HEK293T (cell line): Measurements from ENCODE around the gene GRAMD1B.

Experiments
- CTCF ChIA-PET: fragments of 350-600 bp; formaldehyde crosslinking; extraction: SDS; loops from one replicate; lab custom pipeline; 2021; ENCODE audit warnings: antibody characterized with exemption, inconsistent platforms; lab: Yijun Ruan, JAX
- POLR2A ChIA-PET: fragments of 350-600 bp; formaldehyde crosslinking; extraction: SDS; loops from one replicate; lab custom pipeline; 2020; ENCODE audit warnings: antibody characterized with exemption, inconsistent platforms; lab: Yijun Ruan, JAX
- DNase-seq: peaks from one replicate; pipeline ENCODE4 v3.0.0; 2012; ENCODE audit warnings: mixed read lengths; ENCODE audit errors: extremely low spot score
- ARNT ChIP-seq: fragments of 450-650 bp; IDR thresholded peaks from 2 replicates; pipeline ENCODE4 v1.6.1; 2017; ENCODE audit warnings: mild to moderate bottlenecking
- BHLHE40 ChIP-seq: fragments of 450-650 bp; IDR thresholded peaks from 2 replicates; pipeline ENCODE4 v1.6.1; 2016; ENCODE audit warnings: mild to moderate bottlenecking, moderate library complexity, borderline replicate concordance
- CTBP1 ChIP-seq: fragments of 450-650 bp; IDR thresholded peaks from 2 replicates; pipeline ENCODE4 v1.6.1; 2016; ENCODE audit warnings: borderline replicate concordance
- ELF4 ChIP-seq: fragments of 450-650 bp; IDR thresholded peaks from 2 replicates; pipeline ENCODE4 v1.6.1; 2017; ENCODE audit warnings: antibody characterized with exemption
- FOXA1 ChIP-seq: fragments of 450-650 bp; IDR thresholded peaks from 2 replicates; pipeline ENCODE4 v1.6.1; 2016; ENCODE audit warnings: mild to moderate bottlenecking
- FOXK2 ChIP-seq: fragments of 450-650 bp; IDR thresholded peaks from 2 replicates; pipeline ENCODE4 v1.6.1; 2016; ENCODE audit warnings: mild to moderate bottlenecking
- FOXM1 ChIP-seq: fragments of 450-650 bp; IDR thresholded peaks from 2 replicates; pipeline ENCODE4 v1.6.1; 2017; ENCODE audit warnings: mild to moderate bottlenecking, borderline replicate concordance
- HDGF ChIP-seq: fragments of 450-650 bp; IDR thresholded peaks from 2 replicates; pipeline ENCODE4 v1.6.1; 2017; ENCODE audit warnings: antibody characterized with exemption, borderline replicate concordance
- L3MBTL2 ChIP-seq: fragments of 450-650 bp; conservative IDR thresholded peaks from 2 replicates; pipeline ENCODE4 v1.6.1; 2016; ENCODE audit warnings: mild to moderate bottlenecking
- LEF1 ChIP-seq: fragments of 450-650 bp; IDR thresholded peaks from 2 replicates; pipeline ENCODE4 v1.6.1; 2017; ENCODE audit warnings: mild to moderate bottlenecking, borderline replicate concordance
- NFRKB ChIP-seq: fragments of 450-650 bp; IDR thresholded peaks from 2 replicates; pipeline ENCODE4 v1.6.1; 2016; ENCODE audit warnings: mild to moderate bottlenecking, moderate library complexity
- SP1 ChIP-seq: fragments of 450-650 bp; IDR thresholded peaks from 2 replicates; pipeline ENCODE4 v1.6.1; 2017
- SUZ12 ChIP-seq: fragments of 450-650 bp; IDR thresholded peaks from 2 replicates; pipeline ENCODE4 v1.6.1; 2016; ENCODE audit warnings: mild to moderate bottlenecking
- TARDBP ChIP-seq: fragments of 450-650 bp; IDR thresholded peaks from 2 replicates; pipeline ENCODE4 v1.6.1; 2016
- ZNF384 ChIP-seq: fragments of 450-650 bp; IDR thresholded peaks from 2 replicates; pipeline ENCODE4 v1.6.1; 2016
- TF ChIP-seq, protein P1 (sequence below): fragments of 450-650 bp; IDR thresholded peaks from 2 replicates; pipeline ENCODE4 v1.6.1; 2016

The GRAMD1B gene

DNA sequence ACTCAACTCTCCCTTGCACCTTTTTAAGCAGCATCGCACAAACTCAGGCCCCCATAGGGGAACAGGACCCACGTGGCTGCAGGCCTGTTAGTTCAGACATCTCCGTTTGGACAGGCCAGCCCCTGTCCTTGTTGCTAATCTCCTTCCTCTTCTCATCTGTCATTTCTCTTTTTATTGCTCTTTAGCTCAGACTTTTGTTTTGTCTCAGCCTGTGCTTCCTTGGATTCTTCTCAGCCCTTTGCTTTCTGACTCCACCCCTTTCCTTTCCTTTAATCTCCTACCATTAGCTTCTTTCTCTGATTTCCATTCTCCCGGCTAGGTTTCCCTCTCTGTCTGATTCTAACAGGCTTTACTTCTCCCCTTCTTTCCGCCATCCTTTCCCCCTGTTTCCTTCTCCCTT, 155.6 kb downstream of the GRAMD1B start:
- no peak for DNase-seq
- TF ChIP-seq LEF1: no peak
- TF ChIP-seq BHLHE40: no peak
- no peak for TF ChIP-seq NFRKB
- TF ChIP-seq L3MBTL2: no peak
- TF ChIP-seq ELF4: no peak
- no peak for TF ChIP-seq SP1
- TF ChIP-seq FOXM1: no peak
- TF ChIP-seq TARDBP: no peak
- POLR2A ChIA-PET: no interaction called here
- CTCF ChIA-PET: no interaction called here

- DNase-seq: no peak
- ChIA-PET CTCF (no interaction called here), POLR2A (no interaction called here)
- TF ChIP-seq NFRKB (no peak), FOXM1 (no peak), BHLHE40 (no peak), HDGF (no peak), SUZ12 (no peak), TARDBP (no peak), LEF1 (no peak), FOXK2 (no peak), ELF4 (no peak), FOXA1 (no peak), CTBP1 (no peak), ZNF384 (no peak), SP1 (no peak)
Observed at GRCh38 chr11:123586568-123586967, 156.5 kb downstream of the GRAMD1B start.

DNA sequence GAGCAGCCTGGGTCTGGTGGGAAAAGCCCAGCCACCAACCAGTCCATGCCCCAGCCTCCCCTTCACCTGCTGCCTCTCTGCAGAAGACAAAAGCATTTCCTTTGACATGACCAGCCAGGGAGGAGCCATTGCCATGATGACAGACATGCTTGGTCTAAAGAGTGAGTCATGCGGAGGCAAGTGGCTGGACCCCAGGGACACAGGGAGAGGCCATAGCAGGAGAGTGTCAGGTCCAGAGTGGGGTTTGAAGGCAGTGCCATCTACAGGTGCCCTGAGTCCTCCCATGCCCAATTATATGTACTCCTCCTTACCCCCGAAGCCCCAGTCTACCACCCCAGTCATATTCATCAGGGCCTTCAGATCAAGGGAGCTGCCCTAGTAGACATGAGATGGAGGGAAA, 157.0 kb downstream of the GRAMD1B start:
- TF ChIP-seq TARDBP (no peak), NFRKB (no peak), LEF1 (no peak), ZNF384 (no peak), FOXK2 (no peak), L3MBTL2 (no peak), ELF4 (no peak), BHLHE40 (no peak), HDGF (no peak), SUZ12 (no peak), ARNT (no peak), FOXA1 (no peak), FOXM1 (no peak)
- TF ChIP-seq, protein P1, sequence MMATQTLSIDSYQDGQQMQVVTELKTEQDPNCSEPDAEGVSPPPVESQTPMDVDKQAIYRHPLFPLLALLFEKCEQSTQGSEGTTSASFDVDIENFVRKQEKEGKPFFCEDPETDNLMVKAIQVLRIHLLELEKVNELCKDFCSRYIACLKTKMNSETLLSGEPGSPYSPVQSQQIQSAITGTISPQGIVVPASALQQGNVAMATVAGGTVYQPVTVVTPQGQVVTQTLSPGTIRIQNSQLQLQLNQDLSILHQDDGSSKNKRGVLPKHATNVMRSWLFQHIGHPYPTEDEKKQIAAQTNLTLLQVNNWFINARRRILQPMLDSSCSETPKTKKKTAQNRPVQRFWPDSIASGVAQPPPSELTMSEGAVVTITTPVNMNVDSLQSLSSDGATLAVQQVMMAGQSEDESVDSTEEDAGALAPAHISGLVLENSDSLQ: no peak
- ChIA-PET CTCF (no interaction called here), POLR2A (no interaction called here)
- no peak for DNase-seq

DNA sequence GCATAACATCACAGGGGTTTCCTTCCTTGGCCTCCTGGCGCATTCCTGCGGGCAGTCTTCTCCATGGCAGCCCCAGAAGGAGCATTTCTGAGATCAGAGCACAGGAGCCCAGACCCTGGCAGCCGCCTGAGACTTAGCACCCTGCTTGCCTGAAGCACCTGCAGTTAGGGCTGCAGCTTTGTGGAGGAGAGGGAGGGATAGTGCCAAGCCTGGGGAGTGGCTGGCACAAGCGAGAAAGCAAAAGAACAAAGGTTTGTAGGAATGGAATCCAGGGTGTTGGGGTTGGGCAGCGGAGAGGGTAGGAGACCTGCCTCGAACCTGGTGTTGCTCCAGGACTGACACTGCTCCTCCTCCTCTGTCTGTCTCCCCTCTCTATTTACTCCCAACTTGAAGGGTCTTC, 157.5 kb downstream of the GRAMD1B start:
- no peak for DNase-seq
- CTCF ChIA-PET: interaction anchor here (0.6 kb wide), 1 partner anchor 1313 kb away, joined by 3 read pairs; no protein-coding TSS in a partner anchor
- TF ChIP-seq NFRKB: no peak
- no peak for TF ChIP-seq LEF1
- no peak for TF ChIP-seq FOXK2
- no peak for TF ChIP-seq SUZ12
- TF ChIP-seq L3MBTL2: no peak
- no peak for TF ChIP-seq ARNT
- TF ChIP-seq, protein P1: no peak
- TF ChIP-seq BHLHE40: no peak
- TF ChIP-seq HDGF: no peak
- TF ChIP-seq FOXM1: no peak
- no peak for TF ChIP-seq ZNF384
- TF ChIP-seq CTBP1: no peak
- TF ChIP-seq ELF4: no peak
- TF ChIP-seq SP1: no peak
- no peak for TF ChIP-seq TARDBP
- POLR2A ChIA-PET: no interaction called here

GRCh38 chr11:123588117-123588863, 158.2 kb downstream of the GRAMD1B start:
- POLR2A ChIA-PET: no interaction called here
- no peak for TF ChIP-seq FOXA1
- TF ChIP-seq L3MBTL2: no peak
- TF ChIP-seq ELF4: no peak
- TF ChIP-seq NFRKB: no peak
- TF ChIP-seq FOXK2: no peak
- TF ChIP-seq ZNF384: no peak
- no peak for TF ChIP-seq BHLHE40
- TF ChIP-seq LEF1: no peak
- TF ChIP-seq SUZ12: no peak
- TF ChIP-seq HDGF: no peak
- no peak for TF ChIP-seq SP1
- no peak for TF ChIP-seq FOXM1
- TF ChIP-seq, protein P1: no peak
- TF ChIP-seq TARDBP: no peak
- TF ChIP-seq ARNT: no peak
- TF ChIP-seq CTBP1: no peak
- CTCF ChIA-PET: interaction anchor here (0.6 kb wide), 1 partner anchor 1314 kb away, joined by 3 read pairs; no protein-coding TSS in a partner anchor
- DNase-seq: no peak
